GM18526 (cell line): ENCODE data around the gene CGB3.
"Not testable (repeated sequence)": the region's sequence is repeated elsewhere in the genome, so short reads cannot be mapped to it uniquely, and the experiment has no call there.

Experiments used
- POLR2A ChIP-seq: IDR thresholded peaks from 3 replicates; pipeline ENCODE4 v1.6.1; 2011; ENCODE audit not compliant: insufficient read length; ENCODE audit errors: extremely low read depth

The CGB3 gene

GRCh38 chr19:49024233-49024632 is at the start of gene CGB3:
Gene CGB3, minus strand, starts transcription at chr19:49024333. Its CDS starts 362 bp downstream, at chr19:49023971.
- not testable (repeated sequence) for TF ChIP-seq POLR2A

- TF ChIP-seq POLR2A: no peak
Measured at GRCh38 chr19:49071860-49072547, 47.9 kb upstream of the CGB3 start.

DNA sequence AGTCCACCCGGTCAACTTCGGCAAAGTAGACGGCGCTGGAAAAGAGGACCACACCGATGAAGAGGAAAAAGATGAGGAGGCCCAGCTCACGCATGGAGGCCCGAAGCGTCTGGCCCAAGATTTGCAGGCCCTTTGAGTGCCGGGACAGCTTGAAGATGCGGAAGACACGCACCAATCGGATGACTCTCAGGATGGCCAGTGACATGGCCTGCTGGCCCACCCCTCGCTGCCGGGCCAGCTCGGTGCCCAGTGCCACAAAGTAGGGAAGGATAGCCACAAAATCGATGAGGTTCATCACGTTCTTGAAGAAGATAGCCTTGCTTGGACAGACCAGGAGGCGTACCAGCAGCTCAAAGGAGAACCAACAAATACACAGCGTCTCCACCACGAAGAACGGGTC is 46.3 kb upstream of the CGB3 start:
- TF ChIP-seq POLR2A: no peak

DNA sequence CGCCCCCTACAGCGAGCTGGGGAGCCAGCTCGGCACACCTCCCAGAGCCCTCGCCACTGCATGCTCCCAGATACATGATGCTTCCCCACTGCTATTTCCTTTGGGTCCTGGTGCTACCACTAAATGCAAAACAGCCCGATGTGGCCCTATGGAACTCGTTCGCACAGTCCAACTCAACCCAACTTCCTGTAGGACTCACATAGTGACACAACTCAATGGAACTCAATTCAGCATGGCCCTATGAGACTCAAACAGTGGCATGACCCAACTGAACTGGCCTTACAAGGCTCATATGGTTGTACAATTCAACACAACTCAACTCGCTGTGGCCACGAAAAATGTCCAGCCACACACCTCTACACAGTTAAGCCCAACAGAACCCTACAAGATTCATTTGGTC is 44.9 kb upstream of the CGB3 start:
- no peak for TF ChIP-seq POLR2A

DNA sequence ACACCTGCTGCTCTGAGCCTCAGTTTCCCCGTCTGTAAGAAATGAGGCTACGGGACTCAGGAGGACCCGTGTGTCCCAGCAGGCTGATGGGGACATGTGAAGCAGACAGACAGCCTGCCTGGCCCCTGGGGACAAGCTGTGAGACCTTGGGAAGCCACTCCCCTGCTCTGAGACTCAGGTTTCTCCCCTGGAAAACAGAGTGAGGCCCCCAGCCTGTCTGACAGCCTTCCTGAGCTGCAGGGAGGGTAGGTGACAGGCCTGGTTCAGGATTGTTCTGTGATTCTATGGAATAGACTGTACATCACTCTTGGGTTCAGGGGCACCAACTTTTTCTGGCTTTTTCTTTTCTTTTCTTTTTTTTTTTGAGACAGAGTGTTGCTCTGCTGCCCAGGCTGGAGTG is 43.4 kb upstream of the CGB3 start:
- TF ChIP-seq POLR2A: no peak

DNA sequence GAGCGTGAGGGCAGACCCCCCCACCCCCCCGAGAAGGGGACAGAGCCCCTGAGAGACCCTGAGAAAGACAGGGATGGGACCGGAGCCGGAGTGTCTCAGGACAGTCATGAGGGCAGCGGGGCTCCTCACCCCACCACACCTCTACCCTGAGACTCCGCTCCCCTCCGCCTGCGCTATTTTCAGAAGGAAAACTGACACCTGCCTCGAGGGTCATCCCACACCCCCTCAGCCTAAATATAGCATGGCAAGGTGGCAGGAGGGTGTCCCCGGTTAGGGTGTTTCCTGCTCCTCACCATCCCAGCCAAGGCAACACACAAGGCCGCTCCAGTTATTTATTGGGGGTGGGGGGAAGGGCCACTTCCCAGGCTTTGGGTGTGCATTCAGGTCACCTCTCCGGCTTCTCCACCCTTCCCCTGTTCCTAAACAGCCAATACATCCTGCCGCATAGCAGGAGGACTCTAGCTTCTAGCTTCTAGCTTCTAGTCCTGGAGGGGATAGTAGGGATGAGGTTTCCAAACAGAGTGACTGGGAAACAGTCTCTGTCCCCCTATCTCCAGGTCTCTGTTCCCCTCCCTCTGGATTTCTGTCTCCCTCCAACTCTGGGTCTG is 41.9 kb upstream of the CGB3 start:
- TF ChIP-seq POLR2A: no peak

GRCh38 chr19:49064768-49065611 is 40.9 kb upstream of the CGB3 start, which contains the start of gene NTF4:
Gene NTF4, minus strand, starts transcription at chr19:49064818. Its CDS starts 2,821 bp downstream, at chr19:49061997.
- no peak for TF ChIP-seq POLR2A

DNA sequence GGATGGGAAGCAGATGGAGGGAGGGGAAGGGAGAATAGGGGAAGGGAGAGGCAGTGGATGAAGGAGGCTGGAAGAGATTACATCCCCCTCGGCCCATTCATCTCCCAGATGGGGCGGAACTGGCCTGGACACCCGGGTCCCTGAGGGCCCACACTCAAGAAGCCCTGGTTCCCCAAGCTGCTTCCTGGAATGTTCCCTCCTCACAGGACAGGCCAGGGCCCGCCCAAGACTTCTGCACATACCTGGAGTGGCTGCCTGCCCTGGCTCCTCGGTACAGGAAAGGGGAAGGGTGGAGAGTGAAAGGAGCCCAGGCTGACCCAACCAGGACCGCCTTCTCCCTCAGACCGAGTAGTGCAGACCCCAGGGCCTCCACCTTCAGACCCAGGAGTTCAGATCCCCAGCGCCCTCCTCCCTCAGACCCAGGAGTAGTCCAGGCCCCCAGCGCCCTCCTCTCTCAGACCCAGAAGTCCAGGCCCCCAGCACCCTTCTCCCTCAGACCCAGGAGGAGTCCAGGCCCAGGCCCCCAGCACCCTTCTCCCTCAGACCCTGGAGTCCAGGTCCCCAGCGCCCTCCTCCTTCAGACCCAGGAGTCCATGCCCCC is 40.0 kb upstream of the CGB3 start:
- TF ChIP-seq POLR2A: no peak

DNA sequence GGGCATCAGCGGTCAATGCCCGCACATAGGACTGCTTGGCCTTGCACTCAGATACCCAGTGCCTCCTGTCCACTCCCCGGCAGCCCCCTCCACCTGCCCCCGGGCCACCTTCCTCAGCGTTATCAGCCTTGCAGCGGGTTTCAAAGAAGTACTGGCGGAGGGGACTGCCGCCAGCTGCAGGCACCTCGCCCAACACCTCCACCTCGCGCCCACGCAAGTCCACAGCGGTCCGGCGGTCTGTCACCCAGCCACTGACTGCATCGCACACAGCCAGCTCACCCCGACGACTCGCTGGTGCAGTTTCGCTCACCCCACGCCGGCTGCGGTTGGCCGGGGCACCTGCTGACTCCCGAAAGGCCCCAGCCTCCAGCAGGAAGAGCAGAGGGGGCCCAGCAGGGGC is 37.3 kb upstream of the CGB3 start:
- no peak for TF ChIP-seq POLR2A

DNA sequence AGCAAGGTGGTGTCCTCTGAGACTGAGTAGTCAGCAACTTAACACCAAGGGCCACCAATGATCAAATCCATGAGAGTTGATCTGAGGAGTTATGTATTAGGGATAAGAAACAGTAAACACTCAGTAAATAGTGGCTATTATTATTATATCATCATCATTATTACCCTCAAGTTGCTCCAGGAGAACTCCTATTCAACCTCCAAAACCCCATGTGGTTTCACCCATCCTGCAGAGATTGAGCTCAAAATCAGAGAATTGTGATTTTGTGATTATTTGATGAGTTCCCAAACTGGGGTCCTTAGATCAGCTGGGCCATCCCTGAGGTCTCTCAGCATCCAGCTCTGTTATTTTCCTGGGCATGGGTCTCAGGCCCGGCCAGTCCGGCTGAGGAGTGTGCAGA is 36.9 kb upstream of the CGB3 start:
- TF ChIP-seq POLR2A: no peak

DNA sequence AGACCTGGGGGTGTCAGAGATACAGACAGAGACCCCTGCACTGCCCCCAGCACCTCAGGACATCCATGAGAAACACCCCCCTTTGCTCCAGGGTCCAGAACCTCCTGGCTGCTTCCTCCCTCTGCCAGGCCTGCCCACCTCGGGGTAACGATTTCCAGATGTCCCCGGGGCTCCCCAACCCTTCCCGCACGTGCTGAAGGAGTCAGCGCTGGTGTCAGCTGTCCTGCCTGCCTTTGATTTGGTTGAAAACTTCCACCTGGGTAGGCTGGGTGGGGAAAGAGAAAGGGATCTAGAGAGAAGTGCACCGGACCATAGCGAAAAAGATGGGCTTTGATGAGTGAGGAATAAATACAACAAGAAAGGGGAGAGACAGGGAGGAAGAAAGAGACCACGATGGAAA is 34.9 kb upstream of the CGB3 start:
- no peak for TF ChIP-seq POLR2A

DNA sequence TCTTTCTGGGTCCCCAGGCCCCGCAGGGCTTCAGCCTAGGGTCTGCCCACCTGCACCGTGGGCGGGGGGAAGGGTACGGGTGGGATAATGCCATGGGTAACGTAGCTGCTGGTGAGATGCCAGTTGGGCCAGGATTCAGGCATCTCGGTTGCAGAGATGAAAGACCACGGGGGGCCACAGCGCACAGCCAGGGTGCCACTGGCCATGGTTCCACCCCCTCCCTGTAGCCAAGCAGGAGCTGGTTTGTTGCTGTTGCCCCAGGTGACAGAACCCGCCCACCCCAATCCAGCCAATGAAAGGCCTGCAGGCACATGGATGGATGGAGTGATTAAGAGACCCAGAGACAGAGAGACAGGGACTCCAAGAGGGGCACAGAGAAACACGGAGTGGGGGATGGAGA is 34.4 kb upstream of the CGB3 start:
- no peak for TF ChIP-seq POLR2A

GRCh38 chr19:49057636-49058234 is 33.6 kb upstream of the CGB3 start, which contains the start of gene CGB7:
Gene CGB7, minus strand, starts transcription at chr19:49057749. Its CDS starts 2,374 bp downstream, at chr19:49055375.
- no peak for TF ChIP-seq POLR2A

GRCh38 chr19:49056101-49056901 is 32.2 kb upstream of the CGB3 start:
- no peak for TF ChIP-seq POLR2A

DNA sequence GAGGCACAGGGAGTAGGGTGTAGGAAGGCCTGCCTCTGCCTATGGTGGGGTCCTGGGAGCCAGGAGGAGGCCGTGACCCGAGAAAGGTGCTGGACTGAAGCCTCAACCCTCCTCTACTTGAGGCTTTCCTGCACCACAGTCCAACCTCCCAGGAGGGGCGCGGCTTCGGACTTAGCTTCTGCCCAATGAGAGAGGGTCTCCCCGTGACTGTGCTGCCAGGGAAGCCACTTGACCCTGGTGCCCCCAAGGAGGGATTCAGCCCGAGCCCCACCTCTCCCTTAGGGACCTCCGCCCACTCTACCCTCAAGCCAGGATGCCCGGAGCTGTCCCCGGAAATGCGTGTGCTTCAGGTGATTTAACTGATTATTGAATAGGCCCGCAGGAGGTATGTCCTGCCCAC is 24.9 kb upstream of the CGB3 start, which contains the start of gene CGB8:
TSS of gene CGB8 (minus strand) at position 101 of the 400 bp plus-strand sequence. CDS start 372 bp downstream, outside the sequence.
- TF ChIP-seq POLR2A: not testable (repeated sequence)

GRCh38 chr19:49043548-49043947 is 19.4 kb upstream of the CGB3 start, which contains the start of gene CGB5:
Gene CGB5, plus strand, starts transcription at chr19:49043848. Its CDS starts 362 bp downstream, at chr19:49044210.
- TF ChIP-seq POLR2A: not testable (repeated sequence)
